IMR-90 (cell line): ENCODE data around the gene CORO7. TPM values are rescaled to one million over a fixed set of nuclear protein-coding genes. Genes with fewer than 3 reads are reported as not detected.
"Not testable (repeated sequence)": the region's sequence is repeated elsewhere in the genome, so short reads cannot be mapped to it uniquely, and the experiment has no call there.

Source experiments
- ATAC-seq: fragments of 200-7000 bp; cut with Tn5 transposase; 2 replicates; pipeline ENCODE4 v1.9.1; 2020; ENCODE audit warnings: low read depth, mild to moderate bottlenecking, moderate library complexity
- BruUV-seq: library from RNA; stranded (reverse); fragments of 400-500 nt; replicated peaks from 2 replicates; lab custom pipeline; 2021; lab: Mats Ljungman, UMichigan
- CTCF ChIA-PET: fragments of 300-600 bp; formaldehyde crosslinking; extraction: SDS; loops from one replicate; lab custom pipeline; 2021; ENCODE audit warnings: antibody characterized with exemption; lab: Yijun Ruan, JAX
- POLR2A ChIA-PET: fragments of 300-600 bp; sonication (Branson Sonifier 250); formaldehyde crosslinking; loops from one replicate; lab custom pipeline; 2022; ENCODE audit warnings: antibody characterized with exemption; ENCODE audit not compliant: unreplicated experiment; lab: Charles Lee
- DNase-seq: peaks from one replicate; pipeline ENCODE4 v3.0.0; 2013
- H2AFZ ChIP-seq: replicated peaks from 2 replicates; pipeline ENCODE3; 2013; ENCODE audit warnings: low read length, mild to moderate bottlenecking; ENCODE audit not compliant: poor library complexity
- H2AK5ac ChIP-seq: 2 replicates; pipeline ENCODE4 v1.6.1; 2013; ENCODE audit warnings: low read depth, low read length, inconsistent platforms
- H2AK9ac ChIP-seq: replicated peaks from 2 replicates; pipeline ENCODE3; 2013; ENCODE audit warnings: mild to moderate bottlenecking, low read depth, low read length, moderate library complexity; ENCODE audit not compliant: poor library complexity
- H2BK120ac ChIP-seq: 2 replicates; pipeline ENCODE4 v1.6.1; 2013; ENCODE audit warnings: low read depth, low read length, inconsistent platforms
- H2BK15ac ChIP-seq: 3 replicates; pipeline ENCODE4 v1.6.1; 2013; ENCODE audit warnings: low read depth, low read length, inconsistent platforms
- H2BK20ac ChIP-seq: 2 replicates; pipeline ENCODE4 v1.6.1; 2013; ENCODE audit warnings: low read depth, mild to moderate bottlenecking, inconsistent platforms, low read length, moderate library complexity
- H2BK5ac ChIP-seq: 2 replicates; pipeline ENCODE4 v1.6.1; 2013; ENCODE audit warnings: mild to moderate bottlenecking, low read depth, low read length, inconsistent platforms; ENCODE audit not compliant: poor library complexity, severe bottlenecking
- H3K14ac ChIP-seq: replicated peaks from 2 replicates; pipeline ENCODE4 v1.6.1; 2013; ENCODE audit warnings: low read depth, low read length, inconsistent platforms
- H3K18ac ChIP-seq: 2 replicates; pipeline ENCODE4 v1.6.1; 2013; ENCODE audit warnings: low read depth, low read length, control low read depth
- H3K23ac ChIP-seq: 2 replicates; pipeline ENCODE4 v1.6.1; 2013; ENCODE audit warnings: low read depth, low read length, inconsistent platforms
- H3K27ac ChIP-seq: 2 replicates; pipeline ENCODE4 v1.5.1; 2013; ENCODE audit warnings: mild to moderate bottlenecking, control low read depth, low read length; ENCODE audit not compliant: insufficient read depth
- H3K27me3 ChIP-seq: 2 replicates; pipeline ENCODE4 v1.6.1; 2013; ENCODE audit warnings: low read length; ENCODE audit not compliant: control insufficient read depth, insufficient read depth
- H3K36me3 ChIP-seq: 2 replicates; pipeline ENCODE4 v1.6.1; 2013; ENCODE audit warnings: low read length, mixed read lengths; ENCODE audit not compliant: control insufficient read depth, insufficient read depth
- H3K4ac ChIP-seq: 2 replicates; pipeline ENCODE4 v1.6.1; 2013; ENCODE audit warnings: low read depth, low read length, inconsistent platforms
- H3K4me1 ChIP-seq: 2 replicates; pipeline ENCODE4 v1.6.1; 2013; ENCODE audit warnings: low read length, mixed read lengths; ENCODE audit not compliant: control insufficient read depth, insufficient read depth
- H3K4me2 ChIP-seq: 2 replicates; pipeline ENCODE4 v1.6.1; 2013; ENCODE audit warnings: low read depth, mild to moderate bottlenecking, control low read depth, low read length, moderate library complexity
- H3K4me3 ChIP-seq: 2 replicates; pipeline ENCODE4 v1.5.1; 2013; ENCODE audit warnings: low read depth, mild to moderate bottlenecking, control low read depth, low read length, moderate library complexity; ENCODE audit not compliant: insufficient read depth
- H3K56ac ChIP-seq: 2 replicates; pipeline ENCODE4 v1.6.1; 2013; ENCODE audit warnings: low read length, inconsistent platforms; ENCODE audit not compliant: insufficient read depth; ENCODE audit errors: extremely low read depth
- H3K79me1 ChIP-seq, 2 experiments: 2 replicates each; pipeline ENCODE4 v1.6.1; 2013; ENCODE audit warnings: low read length in 2 of 2, inconsistent platforms in 1 of 2, low read depth in 1 of 2
- H3K9ac ChIP-seq: 2 replicates; pipeline ENCODE4 v1.6.1; 2013; ENCODE audit warnings: low read depth, low read length, control low read depth
- H3K9me1 ChIP-seq: 2 replicates; pipeline ENCODE4 v1.6.1; 2013; ENCODE audit warnings: low read length, inconsistent platforms; ENCODE audit not compliant: insufficient read depth
- H3K9me3 ChIP-seq: 2 replicates; pipeline ENCODE4 v1.6.1; 2013; ENCODE audit warnings: low read length; ENCODE audit not compliant: control insufficient read depth, insufficient read depth
- H4K20me1 ChIP-seq: 2 replicates; pipeline ENCODE4 v1.6.1; 2013; ENCODE audit warnings: low read length, inconsistent platforms; ENCODE audit not compliant: insufficient read depth
- H4K5ac ChIP-seq: 2 replicates; pipeline ENCODE4 v1.6.1; 2013; ENCODE audit warnings: mild to moderate bottlenecking, low read depth, low read length, control low read depth
- H4K8ac ChIP-seq, 2 experiments: 2 replicates each; pipeline ENCODE4 v1.6.1; 2013; ENCODE audit warnings: low read depth in 2 of 2, low read length in 2 of 2, control low read depth in 1 of 2, inconsistent platforms in 1 of 2
- H4K91ac ChIP-seq: 2 replicates; pipeline ENCODE4 v1.6.1; 2013; ENCODE audit warnings: low read depth, low read length, inconsistent platforms; ENCODE audit not compliant: insufficient read depth
- WGBS, 2 experiments: methylation state at CpG; one replicate each; pipeline versions ENCODE4 v1.1.5 to v1.1.7; 2013; ENCODE audit warnings: missing lambda C conversion rate in 2 of 2; ENCODE audit not compliant: insufficient read length in 1 of 2; ENCODE audit errors: extremely low coverage in 2 of 2; 5-methylcytosine and 5-hydroxymethylcytosine counted together
- dilution Hi-C: fragments of 300-500 bp; cut with HindIII; formaldehyde crosslinking; loops from one replicate; pipeline ENCODE4 v1.14.3; 2018; ENCODE audit warnings: low sequenced_read_pairs; ENCODE audit not compliant: unreplicated experiment
- in situ Hi-C: fragments of 300-500 bp; cut with MboI; formaldehyde crosslinking; loops from 3 replicates; pipeline ENCODE4 v1.14.3; 2019; ENCODE audit warnings: low sequenced_read_pairs, inconsistent platforms, mixed read lengths
- intact Hi-C: fragments of 100-400 bp; cut with micrococcal nuclease; formaldehyde crosslinking; loops from 2 replicates; pipeline ENCODE4 v1.10.0; 2022
- polyA plus RNA-seq, 3 experiments: library from polyadenylated mRNA; depleted of rRNA; stranded (reverse); fragments of >200 nt; gene quantifications; 2 replicates each; pipeline ENCODE4 v1.2.3, GENCODE V29; 2012; ENCODE audit warnings: low replicate concordance in 1 of 3
- total RNA-seq: library from RNA; depleted of rRNA; stranded (reverse); fragments of >200 nt; gene quantifications from 2 replicates; pipeline ENCODE4 v1.2.3, GENCODE V29; 2012

Gene CORO7
- total and polyA plus RNA-seq, 2 of the 4 experiments (the other 2 are of a cell fraction): 6.3 to 26.7 TPM

DNA sequence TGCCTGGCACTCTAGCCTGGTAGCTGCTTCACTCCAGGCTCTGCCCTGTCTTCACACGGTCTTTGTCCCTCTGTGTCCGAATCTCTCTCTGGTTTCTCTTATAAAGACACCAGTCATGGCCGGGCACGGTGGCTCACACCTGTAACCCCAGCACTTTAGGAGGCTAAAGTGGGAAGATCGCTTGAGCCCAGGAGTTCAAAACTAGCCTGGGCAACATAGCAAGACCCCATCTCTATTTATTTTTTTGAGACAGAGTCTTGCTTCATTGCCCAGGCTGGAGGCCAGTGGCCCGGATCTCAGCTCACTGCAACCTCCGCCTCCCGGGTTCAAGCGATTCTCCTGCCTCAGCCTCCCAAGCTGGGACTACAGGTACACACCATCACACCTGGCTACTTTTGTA lies 82.7 kb downstream of the CORO7 start:
- H3K4me2 ChIP-seq, H3K14ac ChIP-seq, ATAC-seq, H3K9me3 ChIP-seq, H4K8ac ChIP-seq, H3K4me1 ChIP-seq, H4K91ac ChIP-seq, CTCF ChIA-PET, H2AK5ac ChIP-seq, H3K4me3 ChIP-seq, H3K9me1 ChIP-seq, H3K27ac ChIP-seq, POLR2A ChIA-PET, H3K23ac ChIP-seq, H2BK120ac ChIP-seq, H3K27me3 ChIP-seq, BruUV-seq, H2BK15ac ChIP-seq, H3K9ac ChIP-seq, H2BK5ac ChIP-seq, dilution Hi-C loops, H4K5ac ChIP-seq, H3K4ac ChIP-seq, H2AK9ac ChIP-seq, H3K18ac ChIP-seq, H2BK20ac ChIP-seq, H3K56ac ChIP-seq, DNase-seq: not testable (repeated sequence)
- in situ Hi-C loops (loop anchor here (5.0 to 10.0 kb wide), 2 partner anchors 131 to 349 kb away; no protein-coding TSS in a partner anchor), intact Hi-C loops (loop anchor here (5.0 kb wide), 1 partner anchor 216 kb away; the partner anchor contains the start of gene ADCY9)
- Histone ChIP-seq H3K79me1 (peaks cover 12 to 66% of the 10 kb centered on the region in 2 experiments; a peak in 3 of 4 replicates), H2AFZ (peak overlapping the region; percentile 58), H3K36me3 (peaks cover 37% of the 10 kb centered on the region), H4K20me1 (peaks cover 56% of the 10 kb centered on the region)
- 95% methylated on average over 3 of the region's 9 CpGs; no CpG with 5 or more reads in 1 of the 2 experiments for WGBS, 2 experiments
